Cardiac fibroblast (primary cell): ENCODE measurements around the gene ITIH2.
"Not testable (repeated sequence)": the region's sequence is repeated elsewhere in the genome, so short reads cannot be mapped to it uniquely, and the experiment has no call there.

Source experiments
- DNase-seq, 2 donors: peaks; one replicate each; pipeline versions ENCODE4 v3.0.0 to v3.0.0-alpha.2; 2010; ENCODE audit warnings: low read depth in 2 of 2
- H3K4me3 ChIP-seq, 2 donors: replicated peaks in 1 of 2; 1 replicate in 1 of 2; 2 replicates in 1 of 2; pipeline ENCODE4 v1.5.1; 2011; ENCODE audit warnings: low read depth in 2 of 2, low read length in 2 of 2, mild to moderate bottlenecking in 2 of 2, moderate library complexity in 1 of 2
- CTCF ChIP-seq: IDR thresholded peaks from one replicate; pipeline ENCODE4 v1.5.1; 2011; ENCODE audit warnings: low read depth, mild to moderate bottlenecking, low read length, inconsistent platforms

ITIH2 gene

GRCh38 chr10:7666253-7667023 lies 36.7 kb upstream of the ITIH2 start, which contains the start of gene ITIH5:
ITIH5 (minus strand) TSS chr10:7666966; CDS start chr10:7666892, 74 bp downstream.
- H3K4me3 ChIP-seq: no peak within 1 kb of the TSS
- TF ChIP-seq CTCF: no peak
- DNase-seq: no peak

GRCh38 chr10:7667262-7668141 lies 35.6 kb upstream of the ITIH2 start:
- H3K4me3 ChIP-seq: no peak overlapping the region
- TF ChIP-seq CTCF: no peak
- no peak for DNase-seq

GRCh38 chr10:7670157-7670556 lies 33.0 kb upstream of the ITIH2 start:
- TF ChIP-seq CTCF: no peak
- no peak overlapping the region for H3K4me3 ChIP-seq
- DNase-seq: no peak

GRCh38 chr10:7672341-7673134 lies 30.6 kb upstream of the ITIH2 start:
- no peak for TF ChIP-seq CTCF
- no peak for DNase-seq
- H3K4me3 ChIP-seq: no peak overlapping the region

GRCh38 chr10:7679256-7679655 lies 23.9 kb upstream of the ITIH2 start:
- H3K4me3 ChIP-seq: no peak overlapping the region
- TF ChIP-seq CTCF: no peak
- no peak for DNase-seq

GRCh38 chr10:7680078-7680477 lies 23.0 kb upstream of the ITIH2 start:
- DNase-seq, H3K4me3 ChIP-seq: not testable (repeated sequence)
